Body of pancreas (tissue), 4 donors: Measurements from ENCODE around the gene ZEB2.

ENCODE experiments used
- POLR2A ChIP-seq, 3 donors: fragments of 450-650 bp; IDR thresholded peaks; one replicate each; pipeline ENCODE4 v1.6.1; 2016; ENCODE audit warnings: antibody characterized with exemption in 3 of 3, mild to moderate bottlenecking in 2 of 3
- TF ChIP-seq, protein P1 (sequence below), 7 experiments: fragments of 450-650 bp in 4 of 7; fragments of 200-600 bp in 3 of 7; sonication (generic) in 3 of 7; IDR thresholded peaks; one replicate each; pipeline ENCODE4 v1.5.1; 2016 to 2019; ENCODE audit warnings: antibody characterized with exemption in 7 of 7

DNA sequence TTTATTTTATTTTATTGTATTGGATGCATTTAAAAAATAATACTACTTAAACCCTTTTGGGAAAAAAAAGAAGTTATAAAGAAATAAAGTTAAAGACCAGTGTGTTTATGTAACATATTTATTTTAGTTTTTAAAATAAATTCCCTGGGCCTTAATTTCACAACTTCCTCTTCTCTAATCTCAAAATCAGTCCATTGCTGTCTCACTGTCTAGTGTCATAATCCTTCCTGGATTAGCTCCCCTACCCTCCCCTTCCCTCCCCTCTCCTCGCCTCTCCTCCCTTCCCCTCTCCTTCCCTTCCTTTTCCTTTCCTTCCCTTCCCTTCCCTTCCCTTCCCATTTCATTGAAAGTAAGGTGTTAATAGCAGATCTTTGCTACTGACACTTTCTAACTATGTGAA lies 40.3 kb upstream of the ZEB2 start:
- TF ChIP-seq, protein P1, sequence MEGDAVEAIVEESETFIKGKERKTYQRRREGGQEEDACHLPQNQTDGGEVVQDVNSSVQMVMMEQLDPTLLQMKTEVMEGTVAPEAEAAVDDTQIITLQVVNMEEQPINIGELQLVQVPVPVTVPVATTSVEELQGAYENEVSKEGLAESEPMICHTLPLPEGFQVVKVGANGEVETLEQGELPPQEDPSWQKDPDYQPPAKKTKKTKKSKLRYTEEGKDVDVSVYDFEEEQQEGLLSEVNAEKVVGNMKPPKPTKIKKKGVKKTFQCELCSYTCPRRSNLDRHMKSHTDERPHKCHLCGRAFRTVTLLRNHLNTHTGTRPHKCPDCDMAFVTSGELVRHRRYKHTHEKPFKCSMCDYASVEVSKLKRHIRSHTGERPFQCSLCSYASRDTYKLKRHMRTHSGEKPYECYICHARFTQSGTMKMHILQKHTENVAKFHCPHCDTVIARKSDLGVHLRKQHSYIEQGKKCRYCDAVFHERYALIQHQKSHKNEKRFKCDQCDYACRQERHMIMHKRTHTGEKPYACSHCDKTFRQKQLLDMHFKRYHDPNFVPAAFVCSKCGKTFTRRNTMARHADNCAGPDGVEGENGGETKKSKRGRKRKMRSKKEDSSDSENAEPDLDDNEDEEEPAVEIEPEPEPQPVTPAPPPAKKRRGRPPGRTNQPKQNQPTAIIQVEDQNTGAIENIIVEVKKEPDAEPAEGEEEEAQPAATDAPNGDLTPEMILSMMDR (IDR thresholded peaks at IDR 0.05) = no peak
- TF ChIP-seq POLR2A (IDR thresholded peaks at IDR 0.05) = no peak
